SK-N-SH (cell line): Measurements from ENCODE around the gene RASL10B. TPM values are rescaled to one million over a fixed set of nuclear protein-coding genes. Genes with fewer than 3 reads are reported as not detected.

Source experiments
- CTCF ChIA-PET: fragments of 300-600, 350-600 bp; formaldehyde crosslinking; extraction: SDS; loops from one replicate; lab custom pipeline; 2021; lab: Yijun Ruan, JAX
- POLR2A ChIA-PET: fragments of 350-600 bp; sonication (Branson Sonifier 250); formaldehyde crosslinking; extraction: SDS; loops from one replicate; lab custom pipeline; 2020; ENCODE audit warnings: antibody characterized with exemption, inconsistent platforms; lab: Yijun Ruan, JAX
- DNase-seq: peaks from one replicate; pipeline ENCODE4 v3.0.0; 2012
- H2AFZ ChIP-seq: fragments of 200-600 bp; sonication (generic); 2 replicates; pipeline ENCODE4 v1.8.1; 2016; ENCODE audit warnings: antibody characterized with exemption, mild to moderate bottlenecking, low read depth
- H3F3A ChIP-seq: fragments of 200-600 bp; sonication (generic); replicated peaks from 2 replicates; pipeline ENCODE3; 2016; ENCODE audit warnings: antibody characterized with exemption, mild to moderate bottlenecking; ENCODE audit not compliant: insufficient read depth
- H3K27ac ChIP-seq, 2 experiments: fragments of 200-500 bp in 1 of 2; fragments of 200-600 bp in 1 of 2; sonication (Bioruptor generic) in 1 of 2; sonication (generic), shearing (Covaris generic) in 1 of 2; 2 replicates each; pipeline versions ENCODE4 v1.5.1 to v1.6.1; 2014 to 2016; ENCODE audit warnings: low read depth in 2 of 2, inconsistent platforms in 1 of 2, low read length in 1 of 2, mild to moderate bottlenecking in 1 of 2, mixed read lengths in 1 of 2
- H3K27me3 ChIP-seq: fragments of 200-600 bp; sonication (generic), shearing (Covaris generic); 2 replicates; pipeline ENCODE4 v1.6.1; 2016; ENCODE audit warnings: mixed run types; ENCODE audit not compliant: insufficient read depth
- H3K36me3 ChIP-seq, 2 experiments: fragments of 200-500 bp in 1 of 2; fragments of 200-600 bp in 1 of 2; sonication (Bioruptor generic) in 1 of 2; sonication (generic) in 1 of 2; replicated peaks in 1 of 2; 2 replicates each; pipeline versions ENCODE3 to v1.5.1; 2014 to 2016; ENCODE audit warnings: low read length in 1 of 2, mild to moderate bottlenecking in 1 of 2; ENCODE audit not compliant: insufficient read depth in 2 of 2, control insufficient read depth in 1 of 2
- H3K4me1 ChIP-seq, 2 experiments: fragments of 200-500 bp in 1 of 2; fragments of 200-600 bp in 1 of 2; sonication (Bioruptor generic) in 1 of 2; sonication (generic), shearing (Covaris generic) in 1 of 2; 2 replicates each; pipeline versions ENCODE4 v1.5.1 to v1.6.1; 2014 to 2016; ENCODE audit warnings: low read depth in 1 of 2, low read length in 1 of 2, mixed run types in 1 of 2; ENCODE audit not compliant: insufficient read depth in 2 of 2, control insufficient read depth in 1 of 2
- H3K4me2 ChIP-seq: fragments of 200-600 bp; sonication (generic), shearing (Covaris generic); 2 replicates; pipeline ENCODE4 v1.6.1; 2017; ENCODE audit warnings: mixed run types
- H3K4me3 ChIP-seq, 2 experiments: fragments of 200-500 bp in 1 of 2; fragments of 200-600 bp in 1 of 2; sonication (Bioruptor generic) in 1 of 2; sonication (generic), shearing (Covaris generic) in 1 of 2; 2 replicates each; pipeline versions ENCODE4 v1.5.1 to v1.8.1; 2014 to 2016; ENCODE audit warnings: low read depth in 2 of 2, inconsistent platforms in 1 of 2, low read length in 1 of 2, mild to moderate bottlenecking in 1 of 2, mixed read lengths in 1 of 2, moderate library complexity in 1 of 2
- H3K79me2 ChIP-seq: fragments of 200-600 bp; sonication (generic); 2 replicates; pipeline ENCODE4 v1.8.1; 2017; ENCODE audit warnings: mild to moderate bottlenecking; ENCODE audit not compliant: insufficient read depth
- H3K9ac ChIP-seq: fragments of 200-600 bp; sonication (generic); 2 replicates; pipeline ENCODE4 v1.6.1; 2017; ENCODE audit warnings: mixed run types
- H3K9me2 ChIP-seq: fragments of 200-600 bp; sonication (generic); 2 replicates; pipeline ENCODE4 v1.6.1; 2017; ENCODE audit warnings: mixed run types
- H3K9me3 ChIP-seq: fragments of 200-600 bp; sonication (generic); 2 replicates; pipeline ENCODE4 v1.6.1; 2017; ENCODE audit warnings: mixed run types, mild to moderate bottlenecking, moderate library complexity
- H4K20me1 ChIP-seq: fragments of 200-600 bp; sonication (generic); 2 replicates; pipeline ENCODE4 v1.6.1; 2017; ENCODE audit warnings: mild to moderate bottlenecking, mixed run types; ENCODE audit not compliant: insufficient read depth
- EP300 ChIP-seq, 2 experiments: IDR thresholded peaks; 2 replicates each; pipeline versions ENCODE4 v1.4.0 to v1.6.1; 2012; ENCODE audit warnings: borderline replicate concordance in 1 of 2, low read depth in 1 of 2, low read length in 1 of 2
- GATA2 ChIP-seq: sonication (generic); formaldehyde crosslinking; IDR thresholded peaks from 2 replicates; pipeline ENCODE4 v1.5.0; 2020; ENCODE audit warnings: mild to moderate bottlenecking, missing genetic modification reagents
- POLR2AphosphoS5 ChIP-seq: IDR thresholded peaks from 2 replicates; pipeline ENCODE4 v1.6.1; 2012; ENCODE audit warnings: low read depth, low read length
- RAD21 ChIP-seq: IDR thresholded peaks from 2 replicates; pipeline ENCODE4 v1.6.1; 2012; ENCODE audit warnings: mild to moderate bottlenecking, low read length
- RFX5 ChIP-seq: IDR thresholded peaks from 2 replicates; pipeline ENCODE4 v1.6.1; 2012; ENCODE audit warnings: mild to moderate bottlenecking, improper control_type of control experiment, low read length
- WGBS: methylation state at CpG from one replicate; pipeline ENCODE4 v1.1.6; 2017; ENCODE audit warnings: low lambda C conversion rate; 5-methylcytosine and 5-hydroxymethylcytosine counted together
- polyA plus RNA-seq, 3 experiments: library from polyadenylated mRNA; depleted of rRNA; stranded (reverse); fragments of >200 nt; gene quantifications; 2 replicates each; pipeline ENCODE4 v1.2.3, GENCODE V29; 2012
- TF ChIP-seq, protein P1 (sequence below): fragments of 200-600 bp; sonication (generic); IDR thresholded peaks from 2 replicates; pipeline ENCODE4 v1.6.1; 2017; ENCODE audit warnings: antibody characterized with exemption, mild to moderate bottlenecking, moderate library complexity
- TF ChIP-seq, protein P2 (sequence below): IDR thresholded peaks from 2 replicates; pipeline ENCODE4; 2012
- TF ChIP-seq, protein P3 (sequence below): fragments of 150-350 bp; IDR thresholded peaks from 2 replicates; pipeline ENCODE4 v1.6.1; 2017; ENCODE audit warnings: antibody characterized with exemption, low read length, low read depth, borderline replicate concordance

The RASL10B gene
- polyA plus RNA-seq, 1 of the 3 experiments (the other 2 are of a cell fraction), result 4.2 TPM

DNA sequence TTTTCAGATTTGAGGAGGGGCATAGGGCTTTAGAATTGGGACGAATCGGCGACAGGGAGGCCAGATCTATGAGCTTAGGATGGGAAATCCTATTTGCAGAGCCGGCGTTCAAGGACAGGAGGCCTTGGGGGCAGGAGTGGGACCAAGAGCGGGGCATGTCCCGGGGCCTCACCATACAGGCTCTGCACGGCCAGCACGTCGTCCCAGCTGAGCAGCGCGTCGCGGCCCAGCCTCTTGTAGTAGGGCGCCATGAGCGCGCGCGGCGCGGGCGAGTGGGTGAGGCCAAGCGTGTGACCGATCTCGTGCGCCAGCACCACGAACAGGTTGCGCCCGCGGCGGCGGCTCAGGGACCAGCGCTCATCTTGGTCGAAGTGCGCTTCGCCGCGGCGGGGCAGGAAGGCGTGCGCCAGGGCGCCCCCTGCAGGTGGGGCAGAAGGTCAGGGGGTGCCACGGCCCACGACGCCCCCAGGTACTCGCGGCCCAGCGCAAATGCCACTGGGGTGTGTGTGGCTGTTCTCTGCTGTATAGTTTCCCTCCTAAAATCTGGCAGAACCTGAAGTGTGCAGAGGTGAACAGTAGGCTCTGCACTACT is 38.6 kb downstream of the RASL10B start:
- Histone ChIP-seq H3K4me2 (no peak overlapping the region), H3K27me3 (no peaks in the 10 kb centered on the region), H3K4me3 (no peak overlapping the region)
- POLR2A ChIA-PET, result interaction anchor here (1.0 to 1.6 kb wide), 2 partner anchors 17 to 39 kb away, joined by 5 to 7 read pairs; partner anchors contain the start of gene TAF15
- no peak for TF ChIP-seq RFX5
- TF ChIP-seq EP300 (IDR thresholded peaks at IDR 0.05; ENCODE audit: borderline replicate concordance in 1 of 2, low read depth in 1 of 2, low read length in 1 of 2), result no peak
- TF ChIP-seq, protein P1, sequence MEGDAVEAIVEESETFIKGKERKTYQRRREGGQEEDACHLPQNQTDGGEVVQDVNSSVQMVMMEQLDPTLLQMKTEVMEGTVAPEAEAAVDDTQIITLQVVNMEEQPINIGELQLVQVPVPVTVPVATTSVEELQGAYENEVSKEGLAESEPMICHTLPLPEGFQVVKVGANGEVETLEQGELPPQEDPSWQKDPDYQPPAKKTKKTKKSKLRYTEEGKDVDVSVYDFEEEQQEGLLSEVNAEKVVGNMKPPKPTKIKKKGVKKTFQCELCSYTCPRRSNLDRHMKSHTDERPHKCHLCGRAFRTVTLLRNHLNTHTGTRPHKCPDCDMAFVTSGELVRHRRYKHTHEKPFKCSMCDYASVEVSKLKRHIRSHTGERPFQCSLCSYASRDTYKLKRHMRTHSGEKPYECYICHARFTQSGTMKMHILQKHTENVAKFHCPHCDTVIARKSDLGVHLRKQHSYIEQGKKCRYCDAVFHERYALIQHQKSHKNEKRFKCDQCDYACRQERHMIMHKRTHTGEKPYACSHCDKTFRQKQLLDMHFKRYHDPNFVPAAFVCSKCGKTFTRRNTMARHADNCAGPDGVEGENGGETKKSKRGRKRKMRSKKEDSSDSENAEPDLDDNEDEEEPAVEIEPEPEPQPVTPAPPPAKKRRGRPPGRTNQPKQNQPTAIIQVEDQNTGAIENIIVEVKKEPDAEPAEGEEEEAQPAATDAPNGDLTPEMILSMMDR, result peak; percentile 38
- TF ChIP-seq RAD21, result no peak
- no peak for TF ChIP-seq GATA2
- TF ChIP-seq, all 33 proteins: peak for 1
- H3K9me3 ChIP-seq, result no peaks in the 10 kb centered on the region
- no peaks in the 10 kb centered on the region for H4K20me1 ChIP-seq
- H3K36me3 ChIP-seq, result no peaks in the 10 kb centered on the region
- CTCF ChIA-PET, result interaction anchor here (0.7 to 31.2 kb wide), 7 partner anchors 11 to 157 kb away, joined by 3 to 809 read pairs (median 4); partner anchors contain the start of gene TAF15
- no peak overlapping the region for H3K27ac ChIP-seq
- no peaks in the 10 kb centered on the region for H3F3A ChIP-seq
- H3K79me2 ChIP-seq, result no peaks in the 10 kb centered on the region
- H2AFZ ChIP-seq, result no peak overlapping the region
- H3K4me1 ChIP-seq, result peaks cover 0 to 28% of the 10 kb centered on the region in 2 experiments; a peak in 1 of 4 replicates
- 94% methylated on average over 40 of the region's 48 CpGs for WGBS
- DNase-seq, result peak; percentile 24
- no peaks in the 10 kb centered on the region for H3K9me2 ChIP-seq
- no peak overlapping the region for H3K9ac ChIP-seq

DNA sequence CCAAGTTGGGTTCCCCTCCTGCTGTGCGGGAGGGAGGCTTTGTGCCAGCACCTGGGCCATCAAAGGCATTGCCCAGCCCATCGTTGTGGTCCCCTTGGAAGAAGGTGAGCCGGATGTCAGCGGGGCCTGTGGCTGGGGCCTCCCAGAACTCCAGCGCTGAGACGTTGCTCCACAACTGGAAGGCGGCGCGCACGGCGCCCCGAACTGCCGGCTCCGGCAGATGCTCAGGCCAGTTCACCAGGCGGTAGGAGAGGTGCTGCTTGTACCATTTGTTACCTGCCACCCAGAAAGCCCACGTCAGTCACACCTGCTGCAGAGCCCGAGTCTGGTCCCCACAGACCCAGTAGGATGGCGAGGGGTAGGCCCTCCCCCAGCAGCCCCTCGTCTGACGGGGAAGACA is 41.7 kb downstream of the RASL10B start:
- DNase-seq, result no peak
- no peaks in the 10 kb centered on the region for H3K36me3 ChIP-seq
- no peak overlapping the region for H2AFZ ChIP-seq
- H3K9me2 ChIP-seq, result no peaks in the 10 kb centered on the region
- no peak overlapping the region for H3K9ac ChIP-seq
- no peaks in the 10 kb centered on the region for H3K27me3 ChIP-seq
- peak overlapping the region in 1 of 2 experiments; percentile 48; a peak in 1 of 4 replicates for H3K27ac ChIP-seq
- H3K4me2 ChIP-seq, result no peak overlapping the region
- POLR2A ChIA-PET, result no interaction called here
- 76% methylated on average over 6 of the region's 20 CpGs for WGBS
- CTCF ChIA-PET, result interaction anchor here (1.4 to 31.2 kb wide), 4 partner anchors 8 to 35 kb away, joined by 3 to 809 read pairs (median 104); partner anchors contain the start of gene TAF15
- no peaks in the 10 kb centered on the region for H3F3A ChIP-seq
- TF ChIP-seq, protein P2, sequence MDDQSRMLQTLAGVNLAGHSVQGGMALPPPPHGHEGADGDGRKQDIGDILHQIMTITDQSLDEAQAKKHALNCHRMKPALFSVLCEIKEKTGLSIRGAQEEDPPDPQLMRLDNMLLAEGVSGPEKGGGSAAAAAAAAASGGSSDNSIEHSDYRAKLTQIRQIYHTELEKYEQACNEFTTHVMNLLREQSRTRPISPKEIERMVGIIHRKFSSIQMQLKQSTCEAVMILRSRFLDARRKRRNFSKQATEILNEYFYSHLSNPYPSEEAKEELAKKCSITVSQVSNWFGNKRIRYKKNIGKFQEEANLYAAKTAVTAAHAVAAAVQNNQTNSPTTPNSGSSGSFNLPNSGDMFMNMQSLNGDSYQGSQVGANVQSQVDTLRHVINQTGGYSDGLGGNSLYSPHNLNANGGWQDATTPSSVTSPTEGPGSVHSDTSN, result no peak
- TF ChIP-seq, protein P3, sequence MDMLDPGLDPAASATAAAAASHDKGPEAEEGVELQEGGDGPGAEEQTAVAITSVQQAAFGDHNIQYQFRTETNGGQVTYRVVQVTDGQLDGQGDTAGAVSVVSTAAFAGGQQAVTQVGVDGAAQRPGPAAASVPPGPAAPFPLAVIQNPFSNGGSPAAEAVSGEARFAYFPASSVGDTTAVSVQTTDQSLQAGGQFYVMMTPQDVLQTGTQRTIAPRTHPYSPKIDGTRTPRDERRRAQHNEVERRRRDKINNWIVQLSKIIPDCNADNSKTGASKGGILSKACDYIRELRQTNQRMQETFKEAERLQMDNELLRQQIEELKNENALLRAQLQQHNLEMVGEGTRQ, result no peak
- no peak for TF ChIP-seq POLR2AphosphoS5
- peaks cover 0 to 25% of the 10 kb centered on the region in 2 experiments; a peak in 1 of 4 replicates for H3K4me1 ChIP-seq
- no peaks in the 10 kb centered on the region for H3K79me2 ChIP-seq
- H3K4me3 ChIP-seq, result no peak overlapping the region
- no peaks in the 10 kb centered on the region for H4K20me1 ChIP-seq
- H3K9me3 ChIP-seq, result no peaks in the 10 kb centered on the region
